ENCODE results near the gene PNPLA3.

The PNPLA3 gene

DNA sequence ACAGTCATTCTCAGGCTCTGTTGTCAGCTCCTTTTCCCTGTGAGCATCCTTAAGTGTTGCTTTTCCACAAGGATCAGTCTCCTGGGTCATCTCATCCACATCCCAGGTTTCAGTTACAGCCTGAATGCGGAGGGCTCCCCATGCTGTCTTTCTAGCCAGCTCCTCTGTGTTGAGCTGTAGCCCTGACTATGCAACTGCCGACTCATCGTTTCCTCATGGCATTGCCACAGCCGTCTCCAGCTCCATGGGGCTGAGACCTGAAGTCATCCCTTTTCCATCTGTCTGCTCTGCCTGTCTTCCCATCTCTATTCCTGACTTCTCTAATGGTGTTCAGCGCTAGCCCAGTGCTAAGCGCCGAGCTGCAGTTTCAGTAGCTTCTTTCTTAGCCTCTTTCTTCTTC, 43.5 kb downstream of the PNPLA3 start:
- DNase-seq = no peak

DNA sequence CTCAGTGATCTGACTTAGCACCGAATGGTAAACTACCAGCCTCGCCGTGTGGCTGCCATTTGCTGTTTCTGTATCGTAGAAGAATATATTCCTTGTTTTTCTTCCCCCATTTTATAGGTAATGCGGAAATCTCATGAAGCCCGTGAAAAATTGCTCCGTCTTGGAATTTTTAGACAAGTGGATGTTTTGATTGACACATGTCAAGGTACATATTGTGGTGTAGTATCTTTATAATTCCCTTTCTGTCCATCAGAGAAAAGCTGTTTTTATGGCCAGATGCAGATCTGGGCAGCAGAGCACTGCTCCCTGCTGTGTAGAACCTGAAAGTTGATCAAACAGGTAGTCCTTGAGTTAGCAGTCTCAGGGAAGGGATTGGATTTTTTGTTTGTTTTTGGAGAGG, 45.0 kb downstream of the PNPLA3 start:
- no peak for DNase-seq

DNA sequence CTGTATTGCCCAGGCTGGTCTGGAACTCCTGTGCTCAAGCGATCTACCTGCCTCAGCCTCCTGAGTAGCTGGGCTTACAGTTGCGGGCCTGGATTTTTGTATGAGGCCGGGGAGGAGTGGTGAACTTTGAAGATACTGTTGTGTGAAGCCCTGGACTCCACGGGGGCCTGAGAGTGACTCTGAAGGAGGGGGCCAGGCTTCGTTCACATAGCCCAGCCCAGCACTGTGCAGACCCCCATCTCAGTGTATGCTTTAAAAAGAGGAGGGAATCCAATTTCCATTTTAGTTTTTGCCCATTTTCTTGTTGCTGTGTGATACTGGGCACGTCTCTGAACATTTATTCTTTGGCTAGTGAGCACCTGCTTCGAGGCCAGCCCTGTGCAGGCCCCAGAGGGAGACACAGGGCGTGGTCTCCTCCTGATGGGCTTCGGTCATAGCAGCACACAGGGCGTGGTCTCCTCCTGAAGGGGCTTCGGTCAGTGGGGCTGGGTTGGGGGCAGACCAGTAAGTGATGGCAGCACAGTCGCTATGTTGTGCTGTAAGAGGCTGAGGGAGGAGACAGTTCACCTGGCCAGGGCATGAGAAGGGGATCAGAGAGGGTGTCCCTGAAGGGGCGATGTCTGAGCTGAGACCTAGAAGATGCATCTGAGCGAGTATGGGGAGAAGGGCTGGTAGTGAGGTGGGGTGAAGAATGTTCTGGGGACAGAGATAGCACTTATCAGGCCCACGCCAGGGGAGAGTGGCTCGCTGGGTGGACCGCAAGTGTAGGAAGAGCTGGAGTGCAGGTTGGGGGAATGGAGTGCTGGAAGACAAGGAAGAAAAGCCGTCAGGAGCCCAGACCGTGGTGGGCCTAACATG, 45.6 kb downstream of the PNPLA3 start:
- DNase-seq = no peak

DNA sequence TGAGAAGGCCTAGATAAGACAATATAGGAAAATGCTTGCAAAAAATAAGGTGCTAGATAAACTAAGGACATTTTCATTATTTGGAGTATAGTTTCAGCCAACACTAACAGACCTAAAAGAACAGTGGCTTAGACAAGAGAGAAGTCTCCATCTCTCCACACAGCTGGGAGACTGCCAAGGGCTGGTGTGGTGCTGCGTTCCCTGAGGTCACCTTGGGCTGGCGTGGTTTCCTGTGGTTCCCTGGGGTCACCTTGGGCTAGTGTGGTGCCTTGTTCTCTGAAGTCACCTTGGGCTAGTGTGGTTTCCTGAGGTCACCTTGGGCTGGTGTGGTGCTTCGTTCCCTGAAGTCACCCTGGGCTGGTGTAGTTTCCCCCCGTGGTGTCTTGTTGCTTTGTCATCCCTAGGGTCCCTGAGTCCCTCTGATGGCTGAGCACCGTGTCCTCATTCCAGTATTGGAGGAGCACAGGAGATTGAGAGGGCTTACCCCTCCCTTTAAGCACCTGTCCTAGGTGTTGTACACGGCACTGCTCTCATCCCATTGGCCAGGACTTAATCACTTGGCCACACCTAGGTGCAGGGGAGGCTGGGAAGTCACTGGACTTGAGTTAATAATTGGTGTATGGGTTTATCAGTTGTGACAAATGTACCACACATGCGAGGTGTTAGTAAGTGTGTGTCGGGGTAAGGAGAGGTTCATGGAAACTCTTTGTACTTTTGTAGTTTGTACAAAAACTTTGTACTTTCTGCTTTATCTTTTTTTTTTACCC, 46.6 kb downstream of the PNPLA3 start:
- DNase-seq = no peak

DNA sequence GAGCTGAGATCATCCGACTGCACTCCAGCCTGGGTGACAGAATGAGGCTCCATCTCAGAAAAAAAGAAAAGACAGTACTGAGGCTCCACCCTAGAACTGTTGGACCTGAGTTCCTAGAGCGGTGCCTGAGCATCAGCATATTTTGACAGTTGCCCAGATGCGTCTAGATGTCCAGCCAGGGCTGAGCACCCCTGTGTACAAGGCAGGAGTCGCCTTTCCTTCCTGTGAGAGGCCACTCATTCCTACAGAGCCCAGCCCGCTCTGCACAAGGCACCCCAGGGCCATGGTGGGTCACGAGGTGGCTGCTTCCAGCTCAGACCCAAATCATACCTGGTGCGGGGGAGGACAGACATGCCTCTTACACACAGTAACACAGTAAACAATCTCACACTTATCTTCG, 47.5 kb downstream of the PNPLA3 start:
- no peak for DNase-seq

DNA sequence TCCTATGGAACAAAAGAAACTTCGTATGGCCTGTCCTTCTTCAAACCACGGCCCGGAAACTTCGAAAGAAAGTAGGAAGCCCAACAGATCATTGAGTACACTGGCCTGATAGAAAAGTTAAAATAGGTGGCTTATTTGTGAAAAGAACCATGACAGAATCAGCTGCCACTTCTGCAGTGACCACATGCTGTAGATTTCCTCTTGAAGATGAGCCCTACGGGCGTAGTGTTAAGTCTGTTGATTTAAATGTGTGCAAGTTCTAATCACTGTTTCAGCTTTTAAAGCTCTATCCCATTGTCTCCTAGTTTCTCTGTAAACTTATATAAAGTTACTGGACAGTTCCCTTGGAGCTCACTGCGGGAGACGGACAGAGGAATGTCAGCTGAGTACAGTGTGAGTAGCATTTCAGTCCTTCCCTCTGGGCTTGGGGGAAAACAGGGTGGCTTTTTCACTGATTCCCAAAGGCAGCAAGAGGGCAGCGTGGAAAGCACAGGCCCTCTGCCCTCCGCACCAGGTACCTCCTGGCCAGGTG, 49.4 kb downstream of the PNPLA3 start:
- no peak for DNase-seq

DNA sequence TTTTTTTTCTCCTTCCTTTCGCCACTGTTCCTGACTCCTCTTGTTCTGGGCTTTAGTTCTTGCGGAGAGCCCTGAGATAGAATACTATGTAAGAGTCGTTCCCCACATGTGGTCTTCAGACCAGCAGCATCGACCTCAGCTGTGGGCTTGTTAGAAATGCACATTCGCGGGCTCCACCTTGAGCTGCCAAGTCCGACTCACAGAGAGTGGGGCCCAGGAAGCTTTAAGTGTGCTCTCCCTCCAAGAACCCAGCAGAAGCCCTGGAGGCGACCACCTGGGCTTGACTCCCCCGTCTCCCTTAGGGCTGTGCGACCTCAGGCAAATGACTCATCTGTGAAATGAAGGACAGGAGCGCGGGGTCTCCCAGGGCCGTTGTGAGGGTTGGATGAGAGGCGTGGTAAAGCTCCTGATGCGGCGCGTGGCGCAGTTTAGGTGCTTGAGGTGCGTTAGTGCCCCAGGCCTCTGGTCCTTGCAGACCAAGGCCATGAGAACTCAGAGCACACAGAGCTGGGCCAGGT, 50.5 kb downstream of the PNPLA3 start:
- DNase-seq = no peak

DNA sequence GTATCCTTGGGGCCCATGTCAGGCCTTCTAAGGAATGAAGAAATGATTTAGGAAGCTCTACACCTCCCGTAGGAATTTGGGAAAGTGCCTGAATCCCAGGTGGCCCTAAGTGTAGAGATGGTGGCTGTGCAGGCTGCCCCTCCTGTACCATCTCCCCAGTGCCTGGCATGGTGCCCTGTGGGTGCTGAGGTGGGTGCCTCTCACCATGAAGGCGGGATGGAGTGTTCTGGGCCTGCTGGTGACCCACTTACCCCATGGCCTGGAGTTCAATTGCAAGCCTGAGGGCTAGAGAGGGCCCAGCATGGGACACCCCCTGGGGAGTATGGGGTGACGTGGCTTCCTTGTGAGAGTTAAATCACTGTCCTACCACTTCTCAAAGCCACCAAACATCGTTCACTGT, 51.4 kb downstream of the PNPLA3 start:
- no peak for DNase-seq

DNA sequence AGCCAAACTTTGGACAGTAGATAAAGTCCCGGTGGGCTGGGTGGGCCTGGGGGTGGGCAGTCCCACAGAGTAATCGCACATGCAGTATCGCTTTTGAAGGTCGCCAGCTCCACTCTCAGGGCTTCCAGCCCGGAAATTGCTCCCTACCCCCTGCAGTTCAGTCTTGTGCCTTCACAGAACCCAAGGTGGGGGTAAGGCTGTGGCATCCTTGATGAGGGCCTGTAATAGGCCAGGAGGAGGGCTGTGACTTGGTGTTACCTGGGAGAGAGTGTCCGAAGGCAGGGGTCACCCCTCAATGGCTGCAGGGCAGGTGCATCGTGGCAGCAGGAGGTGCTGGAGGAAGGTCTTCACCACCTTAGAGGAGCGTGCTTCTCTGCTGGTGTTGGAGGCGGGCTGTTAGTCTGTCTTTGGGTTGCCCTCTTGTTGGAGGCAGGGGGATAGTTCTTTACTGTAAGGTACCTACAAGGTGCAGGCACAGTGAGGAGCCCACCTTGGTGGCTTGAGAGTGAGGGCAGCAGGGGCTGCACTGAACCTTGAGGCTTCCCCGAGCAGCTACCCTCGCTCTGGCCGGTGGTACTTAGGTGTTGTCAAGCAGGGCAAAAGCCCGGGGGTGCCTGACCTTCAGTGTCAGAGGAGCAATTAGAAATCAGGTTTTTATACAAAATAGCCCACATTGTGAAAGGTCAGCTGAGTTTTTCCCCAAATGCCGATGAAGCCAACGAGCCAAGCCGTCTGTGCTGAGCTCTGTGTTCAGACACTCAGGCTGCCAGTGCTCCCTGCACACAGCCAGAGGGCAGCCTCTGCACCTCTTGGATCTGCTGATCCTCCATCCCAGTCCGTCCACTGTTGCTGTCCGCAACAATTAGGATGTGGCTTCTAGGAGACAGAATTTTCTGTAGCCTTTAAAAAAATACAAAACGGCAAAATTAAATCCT, 53.5 kb downstream of the PNPLA3 start:
- DNase-seq = no peak

DNA sequence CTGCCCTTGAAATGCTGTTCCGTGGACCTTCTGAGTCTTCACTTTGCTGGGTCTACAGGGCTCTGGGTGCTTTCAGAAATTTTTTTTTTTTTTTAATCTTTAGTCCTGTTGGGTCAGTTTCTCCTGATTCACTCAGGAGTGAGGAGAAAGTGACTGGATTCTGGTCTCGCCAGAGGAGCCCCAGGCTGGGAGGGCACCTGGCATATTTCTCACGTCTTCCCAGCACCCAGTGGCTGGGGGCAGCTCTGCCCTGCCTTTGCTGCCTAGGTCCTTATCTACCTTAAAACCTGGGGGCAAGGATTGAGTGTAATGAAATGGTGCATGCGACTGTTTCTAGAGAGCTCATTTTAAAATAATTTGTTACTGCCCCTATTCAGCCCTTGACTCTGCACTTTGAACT, 55.0 kb downstream of the PNPLA3 start:
- DNase-seq = no peak

DNA sequence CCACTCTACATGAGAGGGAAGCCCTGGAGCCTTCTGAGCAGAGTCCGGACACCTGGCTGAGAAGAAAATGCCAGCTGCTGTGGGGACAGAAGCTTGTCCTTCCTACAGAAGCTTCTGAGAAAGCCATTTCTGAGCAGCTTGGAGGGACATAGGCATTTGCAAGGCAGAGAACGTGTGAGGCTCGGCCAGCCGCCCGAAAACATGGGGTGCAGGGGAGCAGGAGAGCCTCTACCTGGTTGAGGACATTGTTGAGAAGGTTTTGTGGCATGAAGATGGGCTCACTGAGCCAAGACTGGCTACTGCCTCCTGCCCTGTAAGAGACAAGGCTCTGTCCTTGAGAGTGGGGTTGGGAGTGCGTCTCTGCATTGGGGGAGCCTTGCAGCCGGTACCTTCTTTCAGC, 57.0 kb downstream of the PNPLA3 start:
- DNase-seq = no peak

DNA sequence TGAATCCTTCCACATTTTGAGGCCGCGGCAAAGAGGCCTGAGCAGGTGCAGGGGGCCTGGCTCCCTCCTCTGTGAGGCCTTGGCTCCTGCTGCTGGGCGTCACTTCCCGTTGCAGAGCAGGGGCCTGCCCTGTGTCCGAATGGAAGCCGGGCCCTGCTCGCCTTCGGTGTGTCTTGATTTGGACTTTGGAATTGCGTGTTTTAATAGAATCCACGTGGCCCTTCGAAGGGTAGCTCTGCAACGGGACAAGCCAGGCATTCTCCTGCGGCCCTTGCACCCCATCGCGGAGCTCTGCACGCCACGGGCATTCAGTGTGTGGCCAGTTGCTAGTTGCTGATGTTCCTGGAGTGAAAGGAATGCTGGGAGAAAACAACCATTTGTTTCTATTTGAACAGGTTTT, 57.4 kb downstream of the PNPLA3 start:
- DNase-seq = no peak

DNA sequence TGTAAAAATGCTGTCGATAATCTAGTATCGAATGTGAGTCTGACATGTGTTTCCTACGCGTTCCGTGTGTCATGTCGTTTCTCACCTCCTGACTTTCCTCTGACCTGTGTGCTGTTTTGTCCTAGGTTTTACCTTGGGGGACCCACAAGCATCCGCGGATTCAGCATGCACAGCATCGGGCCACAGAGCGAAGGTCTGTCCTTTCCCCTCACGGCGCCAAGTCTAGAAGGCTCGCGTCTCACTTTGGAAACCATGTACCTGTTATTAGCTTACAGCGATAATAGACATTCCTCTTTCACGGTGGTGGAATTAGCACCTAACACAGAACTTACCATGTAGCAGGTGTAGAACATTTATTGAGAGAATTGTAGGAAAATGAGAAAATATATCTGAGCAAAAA, 60.2 kb downstream of the PNPLA3 start:
- no peak for DNase-seq

DNA sequence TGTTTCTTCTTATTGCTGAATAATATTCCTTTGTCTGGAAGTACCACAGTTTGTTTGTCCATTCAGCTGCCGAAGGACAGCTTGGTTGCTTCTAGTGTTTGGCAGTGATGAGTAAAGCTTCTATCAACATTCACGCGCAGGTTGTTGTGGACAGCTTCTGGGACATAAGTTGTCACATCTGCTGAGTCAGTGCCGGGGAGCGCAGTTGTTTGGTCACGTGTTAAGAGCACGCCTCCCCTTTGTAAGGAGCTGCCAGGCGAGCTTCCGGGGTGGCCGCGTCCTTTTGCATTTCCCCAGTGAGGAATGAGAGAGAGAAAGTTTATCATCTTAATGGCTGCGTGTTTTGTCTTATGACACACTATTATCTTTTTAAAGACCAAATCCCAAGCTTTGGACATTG, 61.9 kb downstream of the PNPLA3 start:
- DNase-seq = no peak

DNA sequence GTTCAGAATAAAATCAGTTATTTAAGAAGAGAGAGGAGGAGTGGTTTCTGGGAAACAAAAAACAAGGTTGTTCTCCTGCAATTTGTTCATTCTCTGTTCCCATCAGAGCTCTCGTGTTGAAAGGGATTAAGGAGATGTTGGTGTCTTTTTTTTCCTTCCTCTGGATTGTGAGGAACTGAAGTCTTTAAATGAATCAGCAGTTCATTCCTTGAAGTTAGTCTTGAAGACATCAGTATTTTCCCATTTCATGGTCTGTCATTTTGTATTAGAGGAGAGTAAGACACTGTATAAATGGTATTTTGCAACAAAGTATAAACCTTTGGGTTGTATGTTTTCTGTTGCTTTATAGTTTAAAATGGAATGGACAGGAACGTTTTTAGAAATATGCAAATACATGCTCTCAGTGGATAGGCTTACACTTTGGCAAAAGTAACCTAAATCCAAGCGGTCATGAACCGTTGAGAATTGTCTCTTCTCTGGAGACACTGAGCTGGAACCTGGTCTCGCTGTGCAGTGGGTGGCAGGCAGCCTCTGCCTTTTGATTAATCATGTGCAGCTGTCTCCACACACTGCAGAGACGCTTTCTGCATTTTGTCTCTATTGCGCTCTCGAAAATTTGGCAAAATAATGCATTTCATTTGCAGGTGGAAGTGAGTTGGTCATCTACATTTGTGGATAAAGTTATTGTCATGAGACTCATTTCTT, 64.7 kb downstream of the PNPLA3 start:
- no peak for DNase-seq

DNA sequence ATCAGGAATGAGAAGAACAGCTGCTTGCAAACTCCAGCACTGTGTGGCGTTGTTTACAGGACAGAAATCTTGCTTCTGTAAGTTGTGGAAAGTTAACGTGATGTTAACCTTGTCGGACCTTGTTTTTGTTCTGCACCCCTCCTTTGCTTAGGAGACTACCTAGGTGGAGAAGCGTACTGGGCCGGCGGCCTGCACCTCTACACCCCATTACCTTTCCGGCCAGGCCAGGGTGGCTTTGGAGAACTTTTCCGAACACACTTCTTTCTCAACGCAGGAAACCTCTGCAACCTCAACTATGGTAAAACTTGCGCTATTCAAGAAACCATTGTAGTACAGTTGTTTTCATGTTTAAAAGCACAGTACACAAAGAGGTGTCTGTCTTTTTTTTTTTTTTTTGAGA, 65.4 kb downstream of the PNPLA3 start:
- DNase-seq = no peak

DNA sequence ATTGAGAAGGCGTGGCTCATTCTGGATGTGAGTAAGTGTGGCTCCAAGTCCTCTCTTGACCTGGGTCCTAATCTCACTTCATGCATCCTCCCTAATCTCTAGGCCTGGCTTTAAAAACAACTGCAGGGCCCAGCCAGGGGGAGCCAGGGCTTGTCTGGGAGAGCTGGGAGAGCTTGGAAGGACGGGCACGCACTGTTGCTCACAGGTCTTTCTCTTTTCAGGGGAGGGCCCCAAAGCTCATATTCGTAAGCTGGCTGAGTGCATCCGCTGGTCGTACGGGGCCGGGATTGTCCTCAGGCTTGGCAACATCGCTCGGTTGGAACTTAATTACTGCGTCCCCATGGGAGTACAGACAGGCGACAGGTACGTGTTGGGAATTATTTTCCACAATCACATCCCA, 66.4 kb downstream of the PNPLA3 start:
- DNase-seq = peak; percentile 42

DNA sequence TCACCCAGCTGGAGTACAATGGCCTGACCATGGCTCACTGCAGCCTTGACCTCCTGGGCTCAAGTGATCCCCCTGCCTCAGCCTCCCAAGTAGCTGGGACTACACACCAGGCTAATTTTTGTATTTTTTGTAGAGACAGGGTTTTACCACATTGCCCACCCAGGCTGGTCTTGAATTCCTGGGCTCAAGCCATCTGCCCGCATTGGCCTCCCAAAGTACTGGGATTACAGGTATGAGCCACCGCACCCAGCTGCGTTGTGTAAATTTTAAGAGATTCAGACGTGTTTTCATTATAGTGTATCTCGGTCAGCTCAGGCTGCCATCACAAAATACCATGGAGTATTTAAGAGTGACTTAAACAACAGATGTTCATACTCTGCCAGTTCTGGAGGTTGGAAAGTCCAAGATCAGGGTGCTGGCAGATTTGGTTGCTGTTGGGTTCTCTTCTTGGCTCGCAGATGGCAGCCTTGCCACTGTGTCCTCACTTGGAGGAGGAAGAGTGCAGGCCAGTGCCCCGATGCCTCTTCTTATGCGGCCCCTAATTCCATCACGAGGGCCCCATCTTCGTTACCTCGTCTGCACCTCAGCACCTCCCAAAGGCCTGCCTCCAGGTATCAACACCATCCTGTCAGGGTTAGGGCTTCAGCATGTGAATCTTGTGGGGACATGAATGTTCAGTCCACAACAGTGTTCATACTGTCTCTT, 67.9 kb downstream of the PNPLA3 start:
- no peak for DNase-seq

DNA sequence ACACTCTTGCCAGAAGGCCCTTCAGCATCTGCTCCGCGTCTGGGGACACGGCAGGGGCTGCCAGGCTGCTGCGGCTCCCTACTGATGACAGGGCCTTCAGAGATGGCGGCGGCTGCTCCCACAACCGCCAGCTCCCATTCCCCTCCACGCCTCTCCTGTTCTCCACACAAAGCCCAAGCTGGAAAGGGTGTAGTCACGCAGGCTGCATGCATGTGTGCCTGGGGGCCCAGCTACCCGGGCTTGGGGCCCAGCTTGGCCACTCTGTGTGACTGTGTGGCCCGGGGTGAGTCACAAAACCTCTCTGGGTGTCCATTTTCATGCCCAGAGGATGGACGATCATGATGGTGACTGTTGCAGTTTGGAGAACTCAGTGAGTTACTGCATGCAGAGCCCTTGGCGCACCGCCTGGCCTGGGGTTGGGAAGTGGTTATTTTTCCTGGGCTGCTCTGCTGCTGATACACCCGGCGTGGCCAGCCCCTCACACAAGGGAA, 68.8 kb downstream of the PNPLA3 start:
- DNase-seq = no peak

DNA sequence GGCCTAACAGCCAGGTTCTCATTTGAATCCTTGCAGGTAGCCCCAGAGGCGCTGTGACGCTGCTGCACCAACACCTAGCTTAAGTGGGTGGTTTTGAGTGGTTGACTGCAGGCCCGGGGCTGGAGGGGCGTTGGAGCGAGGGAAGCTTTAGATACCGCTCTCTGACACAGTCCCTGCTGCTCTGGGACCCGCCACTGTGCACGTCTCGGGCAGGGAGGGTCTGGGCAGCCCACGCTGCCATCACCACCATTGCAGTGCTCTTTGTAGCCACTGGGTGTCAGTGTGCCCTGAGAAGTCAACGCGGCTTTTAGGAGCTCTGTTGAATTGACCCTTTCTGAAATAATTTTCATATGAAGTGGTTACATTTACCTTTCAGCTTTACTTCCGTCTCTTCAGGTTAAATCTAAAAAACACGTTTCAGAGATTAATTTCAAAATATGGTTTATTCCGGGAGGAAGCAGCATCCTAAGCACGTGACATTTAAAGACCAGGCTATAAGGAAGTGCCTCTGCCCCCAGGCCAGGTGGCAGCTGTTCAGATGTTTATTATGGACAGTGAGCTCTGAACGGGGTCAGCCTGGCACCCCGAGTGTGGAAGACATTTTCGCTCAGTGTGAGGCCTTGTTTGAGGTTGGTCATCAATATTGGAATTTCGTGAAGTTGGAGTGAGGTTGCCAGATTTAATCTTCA, 69.6 kb downstream of the PNPLA3 start:
- peak; percentile 71 for DNase-seq

DNA sequence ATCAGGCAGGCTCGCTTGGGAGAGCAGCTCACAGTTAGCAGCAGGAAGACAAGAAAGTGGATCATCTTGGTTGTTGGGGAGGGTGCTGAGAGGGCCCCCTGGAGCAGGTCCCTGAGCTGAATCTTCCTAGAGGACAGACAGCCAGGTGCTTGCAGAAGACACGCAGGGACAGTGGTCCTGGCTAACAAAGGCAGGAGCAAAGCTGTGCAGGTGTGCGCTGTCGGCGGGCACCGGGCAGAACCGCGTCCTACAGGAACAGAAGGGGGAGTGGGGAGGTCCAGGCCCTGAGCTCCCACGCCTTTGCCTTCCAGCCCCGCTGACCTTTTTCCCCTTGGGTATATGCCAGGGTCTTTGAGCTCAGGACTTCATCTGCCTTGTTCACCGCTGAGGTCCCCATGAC, 70.4 kb downstream of the PNPLA3 start:
- peak; percentile 16 for DNase-seq
